Astrocyte of the cerebellum (primary cell): Measurements from ENCODE around the gene POLD2.

ENCODE experiments used
- DNase-seq: peaks from one replicate; pipeline ENCODE4 v3.0.0-alpha.2; 2011; ENCODE audit warnings: low read depth
- H3K4me3 ChIP-seq: 2 replicates; pipeline ENCODE4 v1.5.1; 2011; ENCODE audit warnings: mild to moderate bottlenecking, low read depth, low read length, moderate library complexity
- CTCF ChIP-seq: IDR thresholded peaks from 2 replicates; pipeline ENCODE4 v1.5.1; 2012; ENCODE audit warnings: low read length, low read depth, moderate library complexity, mild to moderate bottlenecking; ENCODE audit errors: missing control alignments
- in situ Hi-C: cut with HindIII; loops from 2 replicates; pipeline ENCODE4 v1.10.0; 2017; ENCODE audit warnings: low sequenced_read_pairs

POLD2 gene

GRCh38 chr7:44071726-44072363 lies 51.5 kb downstream of the POLD2 start:
- TF ChIP-seq CTCF, result no peak
- H3K4me3 ChIP-seq, result no peak overlapping the region
- in situ Hi-C loops, result no loop called here
- DNase-seq, result no peak

GRCh38 chr7:44068054-44068453 lies 55.3 kb downstream of the POLD2 start:
- in situ Hi-C loops, result loop anchor here (10.0 kb wide), 1 partner anchor 127 kb away; no protein-coding TSS in a partner anchor
- DNase-seq, result no peak
- no peak for TF ChIP-seq CTCF
- no peak overlapping the region for H3K4me3 ChIP-seq

GRCh38 chr7:44067064-44067951 lies 56.0 kb downstream of the POLD2 start:
- in situ Hi-C loops, result loop anchor here (10.0 kb wide), 1 partner anchor 127 kb away; no protein-coding TSS in a partner anchor
- DNase-seq, result no peak
- no peak for TF ChIP-seq CTCF

GRCh38 chr7:44066494-44067063 lies 56.8 kb downstream of the POLD2 start:
- in situ Hi-C loops, result loop anchor here (10.0 kb wide), 1 partner anchor 128 kb away; no protein-coding TSS in a partner anchor
- H3K4me3 ChIP-seq, result no peak overlapping the region
- TF ChIP-seq CTCF, result no peak
- DNase-seq, result no peak

More at GRCh38 chr7:44067064-44067951, 56.0 kb downstream of the POLD2 start:
- no peak overlapping the region for H3K4me3 ChIP-seq

GRCh38 chr7:44066111-44066460 lies 57.3 kb downstream of the POLD2 start:
- no peak for TF ChIP-seq CTCF
- in situ Hi-C loops, result loop anchor here (10.0 kb wide), 1 partner anchor 129 kb away; no protein-coding TSS in a partner anchor
- H3K4me3 ChIP-seq, result no peak overlapping the region
- no peak for DNase-seq

- DNase-seq, result no peak
- no peak within 1 kb of the TSS for H3K4me3 ChIP-seq
- in situ Hi-C loops, result loop anchor here (10.0 kb wide), 1 partner anchor 129 kb away; no protein-coding TSS in a partner anchor
- TF ChIP-seq CTCF, result no peak
These were observed 57.8 kb downstream of the POLD2 start, which contains the start of gene PGAM2 for GRCh38 chr7:44065431-44066110. TSS of gene PGAM2 (minus strand) at chr7:44065567. CDS start at chr7:44065529, 38 bp downstream.
